HEK293 (cell line): ENCODE data around the gene RSPRY1.

ENCODE experiments used
- CTCF ChIA-PET: fragments of 350-600 bp; formaldehyde crosslinking; extraction: SDS; loops from one replicate; lab custom pipeline; 2021; ENCODE audit warnings: antibody characterized with exemption; lab: Yijun Ruan, JAX
- POLR2A ChIA-PET: fragments of 300-600 bp; formaldehyde crosslinking; extraction: SDS; loops from one replicate; lab custom pipeline; 2020; ENCODE audit warnings: antibody characterized with exemption, inconsistent platforms; lab: Yijun Ruan, JAX
- H3K27ac ChIP-seq: fragments of 200-500 bp; sonication (Bioruptor generic); 2 replicates; pipeline ENCODE4 v1.5.1; 2014; ENCODE audit warnings: low read depth, low read length, control low read depth, inconsistent platforms; ENCODE audit errors: extremely low read depth
- H3K36me3 ChIP-seq, 2 experiments: fragments of 200-500 bp in 1 of 2; sonication (Bioruptor generic) in 1 of 2; 1 replicate in 1 of 2; 2 replicates in 1 of 2; pipeline ENCODE4 v1.5.1; 2014 to 2017; ENCODE audit warnings: inconsistent platforms in 2 of 2, low read length in 2 of 2; ENCODE audit not compliant: control insufficient read depth in 2 of 2, insufficient read depth in 1 of 2
- H3K4me1 ChIP-seq: fragments of 200-500 bp; sonication (Bioruptor generic); 2 replicates; pipeline ENCODE4 v1.5.1; 2014; ENCODE audit warnings: mild to moderate bottlenecking, low read length, inconsistent platforms; ENCODE audit not compliant: control insufficient read depth, insufficient read depth
- H3K4me3 ChIP-seq: 2 replicates; pipeline ENCODE4 v1.5.1; 2011; ENCODE audit warnings: low read depth, mild to moderate bottlenecking, control low read depth, low read length, moderate library complexity
- H3K9me3 ChIP-seq: fragments of 200-500 bp; sonication (Bioruptor generic); 2 replicates; pipeline ENCODE4 v1.5.1; 2014; ENCODE audit warnings: low read depth, low read length, inconsistent platforms; ENCODE audit not compliant: control insufficient read depth, insufficient read depth
- BCL11A ChIP-seq: fragments of 450-650 bp; formaldehyde crosslinking; IDR thresholded peaks from 2 replicates; pipeline ENCODE4 v1.5.1; 2016; ENCODE audit warnings: low read depth, missing biosample characterization, missing genetic modification characterization
- GLI4 ChIP-seq: fragments of 450-650 bp; formaldehyde crosslinking; IDR thresholded peaks from 2 replicates; pipeline ENCODE4 v1.5.1; 2016; ENCODE audit warnings: missing biosample characterization, missing genetic modification characterization
- IKZF3 ChIP-seq: fragments of 450-650 bp; IDR thresholded peaks from 2 replicates; pipeline ENCODE4 v1.5.0; 2018; ENCODE audit warnings: missing biosample characterization, mild to moderate bottlenecking, missing genetic modification characterization, moderate library complexity
- KLF1 ChIP-seq: fragments of 450-650 bp; formaldehyde crosslinking; IDR thresholded peaks from 2 replicates; pipeline ENCODE4 v1.5.1; 2016; ENCODE audit warnings: missing biosample characterization, missing genetic modification characterization
- KLF10 ChIP-seq: fragments of 450-650 bp; IDR thresholded peaks from 2 replicates; pipeline ENCODE4 v1.5.1; 2018; ENCODE audit warnings: missing biosample characterization, mild to moderate bottlenecking, missing genetic modification characterization
- KLF9 ChIP-seq: fragments of 450-650 bp; formaldehyde crosslinking; IDR thresholded peaks from 2 replicates; pipeline ENCODE4 v1.5.1; 2016; ENCODE audit warnings: missing biosample characterization, missing genetic modification characterization, low read depth
- MZF1 ChIP-seq: fragments of 450-650 bp; formaldehyde crosslinking; IDR thresholded peaks from 2 replicates; pipeline ENCODE4 v1.5.1; 2017; ENCODE audit warnings: missing biosample characterization, missing genetic modification characterization, borderline replicate concordance
- SCRT2 ChIP-seq: fragments of 450-650 bp; formaldehyde crosslinking; IDR thresholded peaks from 2 replicates; pipeline ENCODE4 v1.5.1; 2016; ENCODE audit warnings: missing biosample characterization, missing genetic modification characterization
- SP2 ChIP-seq: fragments of 450-650 bp; formaldehyde crosslinking; IDR thresholded peaks from 2 replicates; pipeline ENCODE4 v1.5.1; 2016; ENCODE audit warnings: missing biosample characterization, missing genetic modification characterization
- ZBTB1 ChIP-seq: fragments of 450-650 bp; formaldehyde crosslinking; IDR thresholded peaks from 2 replicates; pipeline ENCODE4 v1.5.1; 2016; ENCODE audit warnings: missing biosample characterization, missing genetic modification characterization
- ZBTB8A ChIP-seq: fragments of 450-650 bp; formaldehyde crosslinking; IDR thresholded peaks from 2 replicates; pipeline ENCODE4 v1.5.1; 2016; ENCODE audit warnings: missing biosample characterization, missing genetic modification characterization
- ZFHX2 ChIP-seq: fragments of 450-650 bp; formaldehyde crosslinking; conservative IDR thresholded peaks from 2 replicates; pipeline ENCODE4 v1.5.1; 2016; ENCODE audit warnings: missing biosample characterization, missing genetic modification characterization
- ZFP3 ChIP-seq: fragments of 450-650 bp; formaldehyde crosslinking; IDR thresholded peaks from 2 replicates; pipeline ENCODE4 v1.5.1; 2016; ENCODE audit warnings: low read depth, missing biosample characterization, missing genetic modification characterization
- ZNF114 ChIP-seq: fragments of 450-650 bp; formaldehyde crosslinking; IDR thresholded peaks from 2 replicates; pipeline ENCODE4 v1.5.0; 2017; ENCODE audit warnings: missing biosample characterization, missing genetic modification characterization
- ZNF184 ChIP-seq: fragments of 450-650 bp; IDR thresholded peaks from 2 replicates; pipeline ENCODE4 v1.5.1; 2018; ENCODE audit warnings: missing biosample characterization, mild to moderate bottlenecking, missing genetic modification characterization
- ZNF24 ChIP-seq: fragments of 450-650 bp; formaldehyde crosslinking; IDR thresholded peaks from 2 replicates; pipeline ENCODE4 v1.5.1; 2016; ENCODE audit warnings: missing biosample characterization, missing genetic modification characterization
- ZNF341 ChIP-seq: fragments of 450-650 bp; formaldehyde crosslinking; IDR thresholded peaks from 2 replicates; pipeline ENCODE4; 2016; ENCODE audit warnings: low read depth, missing biosample characterization, missing genetic modification characterization
- ZNF416 ChIP-seq: fragments of 450-650 bp; formaldehyde crosslinking; IDR thresholded peaks from 2 replicates; pipeline ENCODE4 v1.5.1; 2016; ENCODE audit warnings: missing biosample characterization, missing genetic modification characterization
- ZNF488 ChIP-seq: fragments of 450-650 bp; formaldehyde crosslinking; IDR thresholded peaks from 2 replicates; pipeline ENCODE4 v1.5.1; 2016; ENCODE audit warnings: missing biosample characterization, missing genetic modification characterization
- ZNF518A ChIP-seq: fragments of 450-650 bp; formaldehyde crosslinking; conservative IDR thresholded peaks from 2 replicates; pipeline ENCODE4 v1.5.1; 2016; ENCODE audit warnings: low read depth, missing biosample characterization, missing genetic modification characterization
- ZNF549 ChIP-seq: fragments of 450-650 bp; IDR thresholded peaks from 2 replicates; pipeline ENCODE4 v1.5.1; 2018; ENCODE audit warnings: missing biosample characterization, missing genetic modification characterization, mild to moderate bottlenecking, inconsistent platforms, moderate library complexity
- ZNF658 ChIP-seq: fragments of 450-650 bp; formaldehyde crosslinking; IDR thresholded peaks from 2 replicates; pipeline ENCODE4; 2016; ENCODE audit warnings: missing biosample characterization, missing genetic modification characterization
- ZXDB ChIP-seq: fragments of 450-650 bp; formaldehyde crosslinking; IDR thresholded peaks from 2 replicates; pipeline ENCODE4 v1.5.1; 2016; ENCODE audit warnings: missing biosample characterization, missing genetic modification characterization

The RSPRY1 gene

GRCh38 chr16:57224651-57225335 lies 38.7 kb downstream of the RSPRY1 start:
- no peak for TF ChIP-seq BCL11A (tag by site-specific recombination)
- no peak for TF ChIP-seq ZFP3 (tag by site-specific recombination)
- TF ChIP-seq SP2 (tag by site-specific recombination), result no peak
- TF ChIP-seq ZXDB (tag by site-specific recombination), result no peak
- TF ChIP-seq SCRT2 (tag by site-specific recombination), result no peak
- TF ChIP-seq KLF10 (tag by site-specific recombination), result no peak
- ChIA-PET CTCF (no interaction called here), POLR2A (no interaction called here)
- no peak overlapping the region for H3K4me3 ChIP-seq
- H3K36me3 ChIP-seq, result peaks cover 14 to 84% of the 10 kb centered on the region in 2 experiments
- no peak overlapping the region for H3K27ac ChIP-seq
- H3K4me1 ChIP-seq, result no peaks in the 10 kb centered on the region
- no peaks in the 10 kb centered on the region for H3K9me3 ChIP-seq

GRCh38 chr16:57225978-57226377 lies 39.8 kb downstream of the RSPRY1 start:
- H3K4me1 ChIP-seq, result no peaks in the 10 kb centered on the region
- ChIA-PET POLR2A (no interaction called here), CTCF (no interaction called here)
- no peaks in the 10 kb centered on the region for H3K9me3 ChIP-seq
- H3K27ac ChIP-seq, result no peak overlapping the region
- H3K4me3 ChIP-seq, result no peak overlapping the region
- TF ChIP-seq ZNF416 (tag by site-specific recombination) (no peak), KLF9 (tag by site-specific recombination) (no peak), MZF1 (tag by site-specific recombination) (no peak), ZNF24 (no peak), ZNF658 (tag by site-specific recombination) (no peak), ZFP3 (tag by site-specific recombination) (no peak), ZNF341 (tag by site-specific recombination) (no peak), ZNF184 (no peak)
- H3K36me3 ChIP-seq, result peaks cover 20 to 86% of the 10 kb centered on the region in 2 experiments

GRCh38 chr16:57226701-57227621 lies 40.8 kb downstream of the RSPRY1 start:
- Histone ChIP-seq H3K9me3 (no peaks in the 10 kb centered on the region), H3K4me1 (no peaks in the 10 kb centered on the region), H3K27ac (no peak overlapping the region), H3K36me3 (peaks cover 22 to 86% of the 10 kb centered on the region in 2 experiments), H3K4me3 (no peak overlapping the region)
- CTCF ChIA-PET, result no interaction called here
- TF ChIP-seq ZBTB1, result no peak
- no peak for TF ChIP-seq ZNF549 (tag by site-specific recombination)
- no peak for TF ChIP-seq ZNF488 (tag by site-specific recombination)
- no peak for TF ChIP-seq KLF1 (tag by site-specific recombination)
- TF ChIP-seq ZFHX2 (tag by site-specific recombination), result no peak
- no peak for TF ChIP-seq ZBTB8A (tag by site-specific recombination)
- no peak for TF ChIP-seq IKZF3 (tag by site-specific recombination)
- TF ChIP-seq GLI4 (tag by site-specific recombination), result no peak
- no peak for TF ChIP-seq ZNF518A
- no peak for TF ChIP-seq ZNF114 (tag by site-specific recombination)
- POLR2A ChIA-PET, result no interaction called here
